Panc1 (cell line): Measurements from ENCODE around the gene AIG1. TPM values are rescaled to one million over a fixed set of nuclear protein-coding genes. Genes with fewer than 3 reads are reported as not detected.
"Not testable (repeated sequence)": the region's sequence is repeated elsewhere in the genome, so short reads cannot be mapped to it uniquely, and the experiment has no call there.

Experiments
- ATAC-seq: fragments of 200-7000 bp; cut with Tn5 transposase; 2 replicates; pipeline ENCODE4 v1.9.1; 2020; ENCODE audit warnings: mild to moderate bottlenecking, moderate library complexity
- BruUV-seq: library from RNA; stranded (reverse); fragments of 400-500 nt; replicated peaks from 2 replicates; lab custom pipeline; 2021; lab: Mats Ljungman, UMichigan
- CTCF ChIA-PET: fragments of 300-600 bp; sonication (Branson Sonifier 250); formaldehyde crosslinking; loops from one replicate; lab custom pipeline; 2022; ENCODE audit warnings: antibody characterized with exemption; lab: Charles Lee
- POLR2A ChIA-PET: fragments of 300-600 bp; sonication (Branson Sonifier 250); formaldehyde crosslinking; loops from one replicate; lab custom pipeline; 2022; ENCODE audit warnings: antibody characterized with exemption; lab: Charles Lee
- DNase-seq: peaks from one replicate; pipeline ENCODE4 v3.0.0-alpha.2; 2010; ENCODE audit warnings: low read depth, low spot score
- H3K27ac ChIP-seq: 2 replicates; pipeline ENCODE4 v1.5.1; 2011; ENCODE audit warnings: mild to moderate bottlenecking, low read length, inconsistent platforms
- H3K27me3 ChIP-seq: fragments of 200-500 bp; sonication (Bioruptor generic); 2 replicates; pipeline ENCODE4 v1.6.0; 2014; ENCODE audit warnings: low read length, inconsistent platforms; ENCODE audit not compliant: control insufficient read depth, insufficient read depth
- H3K36me3 ChIP-seq: fragments of 200-500 bp; sonication (Bioruptor generic); 2 replicates; pipeline ENCODE4 v1.5.1; 2014; ENCODE audit warnings: inconsistent platforms, mild to moderate bottlenecking, low read length, moderate library complexity; ENCODE audit not compliant: control insufficient read depth, insufficient read depth
- H3K4me1 ChIP-seq: 2 replicates; pipeline ENCODE4 v1.5.1; 2011; ENCODE audit warnings: inconsistent platforms, mild to moderate bottlenecking, low read length, moderate library complexity; ENCODE audit not compliant: control insufficient read depth, insufficient read depth
- H3K4me3 ChIP-seq, 2 experiments: 2 replicates each; pipeline ENCODE4 v1.5.1; 2011 to 2012; ENCODE audit warnings: low read depth in 2 of 2, low read length in 2 of 2, mild to moderate bottlenecking in 2 of 2, inconsistent platforms in 1 of 2, moderate library complexity in 1 of 2
- H3K9me3 ChIP-seq: fragments of 200-500 bp; sonication (Bioruptor generic); 2 replicates; pipeline ENCODE4 v1.5.1; 2014; ENCODE audit warnings: low read depth, mild to moderate bottlenecking, inconsistent platforms, low read length, moderate library complexity; ENCODE audit not compliant: control insufficient read depth, insufficient read depth
- POLR2AphosphoS5 ChIP-seq: IDR thresholded peaks from 2 replicates; pipeline ENCODE4 v1.6.1; 2012; ENCODE audit warnings: mild to moderate bottlenecking, low read depth, low read length, moderate library complexity
- SIN3A ChIP-seq: IDR thresholded peaks from 2 replicates; pipeline ENCODE4 v1.6.1; 2012; ENCODE audit warnings: low read depth, mild to moderate bottlenecking, low read length, moderate library complexity, borderline replicate concordance; ENCODE audit not compliant: insufficient read depth
- TCF7L2 ChIP-seq: IDR thresholded peaks from 2 replicates; pipeline ENCODE4 v1.6.1; 2011; ENCODE audit warnings: mild to moderate bottlenecking, low read depth, low read length, inconsistent platforms
- in situ Hi-C: cut with HindIII; loops from 2 replicates; pipeline ENCODE4 v1.10.0; 2016; ENCODE audit warnings: low sequenced_read_pairs, low pct_unique_long_range_greater_than_20kb
- intact Hi-C: fragments of 100-400 bp; cut with micrococcal nuclease; formaldehyde crosslinking; loops from one replicate; pipeline ENCODE4 v1.10.0; 2022; ENCODE audit not compliant: unreplicated experiment
- total RNA-seq: library from RNA; stranded (reverse); gene quantifications from one replicate; pipeline ENCODE4 v1.2.1, GENCODE V29; 2021; ENCODE audit not compliant: unreplicated experiment
- TF ChIP-seq, protein P1 (sequence below): fragments of 450-650 bp; IDR thresholded peaks from 2 replicates; pipeline ENCODE4 v1.5.1; 2017; ENCODE audit warnings: mild to moderate bottlenecking
- TF ChIP-seq, protein P2 (sequence below), 2 experiments: IDR thresholded peaks; 2 replicates each; pipeline ENCODE4 v1.6.1; 2011 to 2012; ENCODE audit warnings: low read depth in 2 of 2, control low read depth in 1 of 2, low read length in 1 of 2, mild to moderate bottlenecking in 1 of 2, moderate library complexity in 1 of 2; ENCODE audit not compliant: insufficient read depth in 1 of 2

AIG1 gene
- total RNA-seq, 1 experiment from 2014 or later: 23.9 TPM

DNA sequence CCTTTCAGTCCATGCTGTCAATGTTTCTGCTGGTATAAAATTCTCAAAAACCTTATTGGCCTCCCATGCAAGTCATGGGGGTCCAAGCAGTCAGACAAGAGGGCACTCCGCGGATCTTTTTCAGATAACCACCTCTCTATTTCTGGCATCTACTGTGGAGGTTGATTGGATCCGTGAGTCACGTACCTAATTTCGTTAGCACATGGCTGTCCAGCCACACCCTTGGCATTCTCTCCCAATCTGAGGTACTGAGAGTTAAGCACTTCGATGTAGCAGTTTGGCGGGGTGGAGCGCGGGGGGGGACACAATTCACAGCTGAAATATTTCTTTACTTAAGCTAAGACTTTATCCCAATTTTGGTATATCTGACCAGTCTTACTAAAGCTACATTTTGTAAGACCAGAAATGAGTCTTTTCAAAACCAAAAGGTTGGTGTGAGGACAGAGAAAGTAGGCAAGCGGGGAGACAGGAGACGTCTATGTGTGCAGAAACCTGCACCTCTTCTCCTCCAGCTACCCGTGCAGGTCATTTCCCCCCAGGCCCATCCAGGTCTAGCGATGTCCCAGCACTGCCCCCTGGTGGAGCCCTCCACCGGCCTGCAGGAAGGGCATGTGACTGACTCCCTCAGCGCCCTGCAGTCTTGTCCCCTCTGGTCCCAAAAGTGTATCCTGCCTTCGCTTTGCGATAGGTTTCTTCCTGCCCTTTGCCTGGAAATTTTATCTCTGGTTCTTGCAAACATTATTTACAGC, 276.7 kb downstream of the AIG1 start:
- TF ChIP-seq, protein P1, sequence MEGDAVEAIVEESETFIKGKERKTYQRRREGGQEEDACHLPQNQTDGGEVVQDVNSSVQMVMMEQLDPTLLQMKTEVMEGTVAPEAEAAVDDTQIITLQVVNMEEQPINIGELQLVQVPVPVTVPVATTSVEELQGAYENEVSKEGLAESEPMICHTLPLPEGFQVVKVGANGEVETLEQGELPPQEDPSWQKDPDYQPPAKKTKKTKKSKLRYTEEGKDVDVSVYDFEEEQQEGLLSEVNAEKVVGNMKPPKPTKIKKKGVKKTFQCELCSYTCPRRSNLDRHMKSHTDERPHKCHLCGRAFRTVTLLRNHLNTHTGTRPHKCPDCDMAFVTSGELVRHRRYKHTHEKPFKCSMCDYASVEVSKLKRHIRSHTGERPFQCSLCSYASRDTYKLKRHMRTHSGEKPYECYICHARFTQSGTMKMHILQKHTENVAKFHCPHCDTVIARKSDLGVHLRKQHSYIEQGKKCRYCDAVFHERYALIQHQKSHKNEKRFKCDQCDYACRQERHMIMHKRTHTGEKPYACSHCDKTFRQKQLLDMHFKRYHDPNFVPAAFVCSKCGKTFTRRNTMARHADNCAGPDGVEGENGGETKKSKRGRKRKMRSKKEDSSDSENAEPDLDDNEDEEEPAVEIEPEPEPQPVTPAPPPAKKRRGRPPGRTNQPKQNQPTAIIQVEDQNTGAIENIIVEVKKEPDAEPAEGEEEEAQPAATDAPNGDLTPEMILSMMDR: peak; percentile 79
- no peak for TF ChIP-seq TCF7L2
- intact Hi-C loops: no loop called here
- H3K9me3 ChIP-seq: no peaks in the 10 kb centered on the region
- ATAC-seq (0 out of 2 replicates have a peak, but pooled peaks have one; percentile 63), DNase-seq (peak; percentile 15)
- H3K27me3 ChIP-seq: no peaks in the 10 kb centered on the region
- H3K4me3 ChIP-seq: no peak overlapping the region
- ChIA-PET POLR2A (no interaction called here), CTCF (interaction anchor here (0.6 kb wide), 1 partner anchor 17 kb away, joined by 3 read pairs; no protein-coding TSS in a partner anchor)
- no peak overlapping the region for H3K27ac ChIP-seq
- no peaks in the 10 kb centered on the region for H3K36me3 ChIP-seq
- in situ Hi-C loops: no loop called here
- no peaks in the 10 kb centered on the region for H3K4me1 ChIP-seq
- BruUV-seq: no TSS peak

DNA sequence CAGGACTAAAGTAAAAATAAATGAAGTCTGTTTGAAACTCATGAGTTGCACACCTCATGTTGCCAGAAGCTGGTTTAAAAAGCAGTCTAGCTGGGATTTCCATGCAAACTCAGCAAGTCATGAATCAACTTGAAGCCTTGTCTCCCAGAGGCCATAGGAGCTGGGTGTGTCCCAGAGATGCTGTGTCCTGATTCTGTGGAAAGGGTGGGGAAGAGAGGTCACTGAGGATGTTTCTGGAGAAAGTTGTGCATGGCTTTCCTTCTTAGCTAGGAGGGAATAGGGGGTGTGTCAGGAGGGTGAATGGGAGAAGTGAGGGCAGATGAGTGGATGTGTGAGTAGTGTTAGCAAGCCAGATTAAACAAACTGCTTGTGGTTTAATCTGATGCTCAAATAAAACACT, 278.5 kb downstream of the AIG1 start:
- BruUV-seq: no TSS peak
- ATAC-seq (no peak), DNase-seq (no peak)
- in situ Hi-C loops: no loop called here
- Histone ChIP-seq H3K9me3 (no peaks in the 10 kb centered on the region), H3K4me3 (no peak overlapping the region), H3K36me3 (no peaks in the 10 kb centered on the region), H3K27me3 (no peaks in the 10 kb centered on the region), H3K27ac (no peak overlapping the region), H3K4me1 (no peaks in the 10 kb centered on the region)
- intact Hi-C loops: no loop called here
- POLR2A ChIA-PET: no interaction called here
- TF ChIP-seq, protein P1: no peak
- TF ChIP-seq POLR2AphosphoS5: no peak
- TF ChIP-seq TCF7L2: no peak
- TF ChIP-seq, protein P2, sequence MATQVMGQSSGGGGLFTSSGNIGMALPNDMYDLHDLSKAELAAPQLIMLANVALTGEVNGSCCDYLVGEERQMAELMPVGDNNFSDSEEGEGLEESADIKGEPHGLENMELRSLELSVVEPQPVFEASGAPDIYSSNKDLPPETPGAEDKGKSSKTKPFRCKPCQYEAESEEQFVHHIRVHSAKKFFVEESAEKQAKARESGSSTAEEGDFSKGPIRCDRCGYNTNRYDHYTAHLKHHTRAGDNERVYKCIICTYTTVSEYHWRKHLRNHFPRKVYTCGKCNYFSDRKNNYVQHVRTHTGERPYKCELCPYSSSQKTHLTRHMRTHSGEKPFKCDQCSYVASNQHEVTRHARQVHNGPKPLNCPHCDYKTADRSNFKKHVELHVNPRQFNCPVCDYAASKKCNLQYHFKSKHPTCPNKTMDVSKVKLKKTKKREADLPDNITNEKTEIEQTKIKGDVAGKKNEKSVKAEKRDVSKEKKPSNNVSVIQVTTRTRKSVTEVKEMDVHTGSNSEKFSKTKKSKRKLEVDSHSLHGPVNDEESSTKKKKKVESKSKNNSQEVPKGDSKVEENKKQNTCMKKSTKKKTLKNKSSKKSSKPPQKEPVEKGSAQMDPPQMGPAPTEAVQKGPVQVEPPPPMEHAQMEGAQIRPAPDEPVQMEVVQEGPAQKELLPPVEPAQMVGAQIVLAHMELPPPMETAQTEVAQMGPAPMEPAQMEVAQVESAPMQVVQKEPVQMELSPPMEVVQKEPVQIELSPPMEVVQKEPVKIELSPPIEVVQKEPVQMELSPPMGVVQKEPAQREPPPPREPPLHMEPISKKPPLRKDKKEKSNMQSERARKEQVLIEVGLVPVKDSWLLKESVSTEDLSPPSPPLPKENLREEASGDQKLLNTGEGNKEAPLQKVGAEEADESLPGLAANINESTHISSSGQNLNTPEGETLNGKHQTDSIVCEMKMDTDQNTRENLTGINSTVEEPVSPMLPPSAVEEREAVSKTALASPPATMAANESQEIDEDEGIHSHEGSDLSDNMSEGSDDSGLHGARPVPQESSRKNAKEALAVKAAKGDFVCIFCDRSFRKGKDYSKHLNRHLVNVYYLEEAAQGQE (IDR thresholded peaks at IDR 0.05; ENCODE audit: insufficient read depth in 1 of 2, low read depth in 2 of 2, low read length in 1 of 2): no peak
- no peak for TF ChIP-seq SIN3A
- CTCF ChIA-PET: no interaction called here

DNA sequence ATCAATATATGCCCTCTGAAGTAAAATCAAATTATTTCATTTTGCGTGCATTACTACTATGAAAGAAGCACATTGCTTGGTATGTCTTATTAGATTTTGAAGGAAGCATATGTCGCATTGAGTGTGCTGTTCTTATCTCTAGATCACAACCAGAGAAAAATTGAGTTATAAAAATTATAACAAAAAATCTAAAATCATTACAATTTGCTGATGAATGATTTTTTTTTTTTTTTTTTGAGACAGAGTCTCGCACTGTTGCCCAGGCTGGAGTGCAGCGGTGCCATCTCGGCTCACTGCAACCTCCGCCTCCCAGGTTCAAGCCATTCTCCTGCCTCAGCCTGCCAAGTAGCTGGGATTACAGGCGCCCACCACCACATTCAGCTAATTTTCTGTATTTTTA, 284.8 kb downstream of the AIG1 start:
- CTCF ChIA-PET, in situ Hi-C loops: not testable (repeated sequence)

More for the DNA sequence above, 284.8 kb downstream of the AIG1 start:
- intact Hi-C loops, H3K27ac ChIP-seq, H3K4me3 ChIP-seq, POLR2A ChIA-PET, ATAC-seq, H3K4me1 ChIP-seq, BruUV-seq, H3K9me3 ChIP-seq, DNase-seq, H3K36me3 ChIP-seq, H3K27me3 ChIP-seq: not testable (repeated sequence)
